GM19372 (cell line): Measurements from ENCODE around the gene RAD51D.
"Not testable (repeated sequence)": the region's sequence is repeated elsewhere in the genome, so short reads cannot be mapped to it uniquely, and the experiment has no call there.

ENCODE experiments used
- ATAC-seq: cut with Tn5 transposase; IDR thresholded peaks from one replicate; pipeline ENCODE4 v1.9.1; 2021; ENCODE audit warnings: mild to moderate bottlenecking, low read depth, moderate library complexity; ENCODE audit not compliant: unreplicated experiment

RAD51D gene

GRCh38 chr17:35073183-35073790 lies 46.4 kb downstream of the RAD51D start:
- ATAC-seq, result no peak

- no peak for ATAC-seq
Measured at GRCh38 chr17:35069311-35069710, 50.3 kb downstream of the RAD51D start.

GRCh38 chr17:35068249-35068648 lies 51.4 kb downstream of the RAD51D start:
- ATAC-seq, result no peak

- no peak for ATAC-seq
Measured at GRCh38 chr17:35065880-35066279, 53.8 kb downstream of the RAD51D start.

GRCh38 chr17:35064516-35065215 lies 55.0 kb downstream of the RAD51D start:
- ATAC-seq, result no peak

GRCh38 chr17:35063514-35064223 lies 56.0 kb downstream of the RAD51D start, which contains the start of gene RFFL:
RFFL (minus strand) TSS chr17:35063707; CDS start chr17:35026553, 37,154 bp downstream.
- peak; percentile 67 for ATAC-seq

GRCh38 chr17:35062308-35062707 lies 57.4 kb downstream of the RAD51D start:
- ATAC-seq, result no peak

- no peak for ATAC-seq
Measured at GRCh38 chr17:35057332-35057915, 62.2 kb downstream of the RAD51D start.

GRCh38 chr17:35056013-35056412 lies 63.6 kb downstream of the RAD51D start:
- ATAC-seq, result no peak

- no peak for ATAC-seq
Measured at GRCh38 chr17:35053204-35053603, 66.5 kb downstream of the RAD51D start.

GRCh38 chr17:35052780-35053179 lies 66.9 kb downstream of the RAD51D start:
- ATAC-seq, result no peak

- no peak for ATAC-seq
Measured at GRCh38 chr17:35052241-35052610, 67.4 kb downstream of the RAD51D start.

GRCh38 chr17:35051579-35052240 lies 68.0 kb downstream of the RAD51D start:
- no peak for ATAC-seq

- ATAC-seq, result peak; percentile 40
Measured at GRCh38 chr17:35051183-35051578, 68.5 kb downstream of the RAD51D start.

- ATAC-seq, result no peak
Measured at GRCh38 chr17:35050170-35050569, 69.5 kb downstream of the RAD51D start.

- no peak for ATAC-seq
Measured at GRCh38 chr17:35048685-35049379, 70.8 kb downstream of the RAD51D start.

- ATAC-seq, result peak; percentile 55
Measured at GRCh38 chr17:35046740-35047283, 72.8 kb downstream of the RAD51D start.

GRCh38 chr17:35046245-35046644 lies 73.4 kb downstream of the RAD51D start:
- no peak for ATAC-seq

GRCh38 chr17:35045458-35045979 lies 74.1 kb downstream of the RAD51D start:
- ATAC-seq, result not testable (repeated sequence)

- no peak for ATAC-seq
Measured at GRCh38 chr17:35044181-35044580, 75.5 kb downstream of the RAD51D start.
